AML-193 (cell line): ENCODE results near the gene FANCB.

Experiments used
- DNase-seq, 2 experiments: peaks; one replicate each; lab custom pipeline; 2025; lab: John Stamatoyannopoulos, UW

The FANCB gene

GRCh38 chrX:14872851-14873675 lies at the start of gene FANCB, which contains the start of gene MOSPD2:
TSS of gene FANCB (minus strand) at chrX:14873069. CDS start at chrX:14865510, 7,559 bp downstream.
TSS of gene MOSPD2 (plus strand) at chrX:14873421. CDS start at chrX:14873529, 108 bp downstream.
- DNase-seq: peak; percentile 68 to 76

- DNase-seq: no peak
These were observed 49.6 kb upstream of the FANCB start for GRCh38 chrX:14922437-14922836.

GRCh38 chrX:14920196-14920595 lies 47.3 kb upstream of the FANCB start:
- DNase-seq: no peak

- no peak for DNase-seq
These were observed 46.5 kb upstream of the FANCB start for GRCh38 chrX:14919407-14919806.

GRCh38 chrX:14916017-14916674 lies 43.3 kb upstream of the FANCB start:
- DNase-seq: no peak

GRCh38 chrX:14915596-14915995 lies 42.7 kb upstream of the FANCB start:
- no peak for DNase-seq

- DNase-seq: no peak
These were observed 40.4 kb upstream of the FANCB start for GRCh38 chrX:14913241-14913640.

- no peak for DNase-seq
These were observed 31.0 kb upstream of the FANCB start for GRCh38 chrX:14903891-14904290.

GRCh38 chrX:14902537-14902936 lies 29.7 kb upstream of the FANCB start:
- DNase-seq: no peak

GRCh38 chrX:14899607-14900006 lies 26.7 kb upstream of the FANCB start:
- DNase-seq: peak; percentile 0 to 3

GRCh38 chrX:14897042-14897441 lies 24.2 kb upstream of the FANCB start:
- no peak for DNase-seq

GRCh38 chrX:14896273-14896672 lies 23.4 kb upstream of the FANCB start:
- no peak for DNase-seq

GRCh38 chrX:14886252-14886651 lies 13.4 kb upstream of the FANCB start:
- no peak for DNase-seq

- DNase-seq: no peak
These were observed 11.8 kb upstream of the FANCB start for GRCh38 chrX:14884714-14885113.

- DNase-seq: no peak
These were observed 11.0 kb upstream of the FANCB start for GRCh38 chrX:14883826-14884225.

GRCh38 chrX:14875624-14876023 lies 2.8 kb upstream of the FANCB start:
- DNase-seq: no peak

- no peak for DNase-seq
These were observed 794 bp upstream of the FANCB start for GRCh38 chrX:14873676-14874049.

GRCh38 chrX:14872355-14872754 lies 514 bp downstream of the FANCB start:
- no peak for DNase-seq

- no peak for DNase-seq
These were observed 1.1 kb downstream of the FANCB start for GRCh38 chrX:14871767-14872166.

GRCh38 chrX:14865201-14865600 lies 7.7 kb downstream of the FANCB start:
- no peak for DNase-seq

- no peak for DNase-seq
These were observed 8.2 kb downstream of the FANCB start for GRCh38 chrX:14864631-14865030.

GRCh38 chrX:14851526-14851925 lies 21.3 kb downstream of the FANCB start:
- peak; percentile 2 to 38 for DNase-seq

GRCh38 chrX:14843666-14844065 lies 29.2 kb downstream of the FANCB start:
- no peak for DNase-seq
